ENCODE measurements around the gene BMP2K.

GRCh38 chr4:78765432-78766006 is 10.6 kb upstream of the BMP2K start:
- no peak for TF ChIP-seq CTCF (conservative IDR thresholded peaks at IDR 0.05; ENCODE audit: low read length)
- no peak for TF ChIP-seq EZH2phosphoT487 (IDR thresholded peaks at IDR 0.05; ENCODE audit: borderline replicate concordance)

Measured in Loucy (cell line).